ENCODE results near the gene KRT13. TPM values are rescaled to one million over a fixed set of nuclear protein-coding genes. Genes with fewer than 3 reads are reported as not detected.

The KRT13 gene
- total RNA-seq, 1 donor from 2014 or later, result not detected

DNA sequence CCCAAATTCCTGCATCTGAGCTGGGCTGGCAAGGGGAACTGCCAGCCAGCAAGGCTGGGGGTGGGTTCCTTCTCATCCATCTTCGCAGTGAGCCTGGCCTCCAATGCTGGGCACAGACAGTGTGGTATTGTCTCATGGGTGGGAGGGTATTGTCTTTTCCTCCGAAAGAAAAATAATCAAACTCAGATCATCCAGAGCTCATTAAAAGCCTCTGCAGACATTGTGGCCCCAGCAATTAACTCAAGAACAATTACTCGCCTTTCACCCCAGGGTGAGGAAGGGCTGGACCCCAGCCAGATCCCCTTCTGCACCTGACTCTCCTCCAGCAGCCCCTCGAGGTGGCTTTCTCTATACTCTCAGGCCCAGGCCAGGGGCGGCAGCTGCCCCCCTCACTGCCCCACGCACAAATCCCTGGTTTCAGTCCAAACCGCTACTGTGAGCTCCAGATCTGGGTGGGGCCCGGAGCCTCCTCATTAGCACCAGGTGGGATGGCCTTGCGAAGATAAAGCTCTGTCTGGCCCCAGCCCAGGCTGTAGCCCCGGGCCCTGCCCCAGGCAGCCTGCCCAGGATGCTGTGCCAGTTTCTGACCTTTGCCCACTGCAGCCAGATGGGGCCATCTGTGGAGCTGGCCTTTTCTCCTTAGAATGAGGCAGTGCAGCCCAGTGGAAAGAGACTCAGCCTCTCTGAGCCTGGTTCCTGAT is 15.6 kb upstream of the KRT13 start:
- Mint-ChIP-seq H3K27me3 (ENCODE audit: unreplicated experiment) (no peaks in the 10 kb centered on the region), H3K27ac (ENCODE audit: unreplicated experiment) (no peak overlapping the region), H3K9me3 (ENCODE audit: unreplicated experiment) (no peaks in the 10 kb centered on the region), H3K36me3 (ENCODE audit: low read depth, unreplicated experiment) (no peaks in the 10 kb centered on the region), H3K4me1 (ENCODE audit: unreplicated experiment) (no peaks in the 10 kb centered on the region), H3K4me3 (ENCODE audit: unreplicated experiment) (no peak overlapping the region)
- no peak for TF ChIP-seq CTCF (IDR thresholded peaks at IDR 0.05; ENCODE audit: unreplicated experiment)
- no peak for DNase-seq (ENCODE audit: low spot score)

- Mint-ChIP-seq H3K36me3 (ENCODE audit: low read depth, unreplicated experiment) (no peaks in the 10 kb centered on the region), H3K9me3 (ENCODE audit: unreplicated experiment) (no peaks in the 10 kb centered on the region), H3K27ac (ENCODE audit: unreplicated experiment) (no peak overlapping the region), H3K4me1 (ENCODE audit: unreplicated experiment) (no peaks in the 10 kb centered on the region), H3K4me3 (ENCODE audit: unreplicated experiment) (no peak overlapping the region), H3K27me3 (ENCODE audit: unreplicated experiment) (no peaks in the 10 kb centered on the region)
- no peak for DNase-seq (ENCODE audit: low spot score)
- TF ChIP-seq CTCF (IDR thresholded peaks at IDR 0.05; ENCODE audit: unreplicated experiment), result no peak
These were observed 14.3 kb upstream of the KRT13 start for GRCh38 chr17:41519501-41520224.

- Mint-ChIP-seq H3K36me3 (ENCODE audit: low read depth, unreplicated experiment) (no peaks in the 10 kb centered on the region), H3K27ac (ENCODE audit: unreplicated experiment) (no peak within 1 kb of the TSS), H3K4me1 (ENCODE audit: unreplicated experiment) (no peaks in the 10 kb centered on the region)
These were observed 13.5 kb upstream of the KRT13 start, which contains the start of gene KRT15 for GRCh38 chr17:41518789-41519449. TSS of gene KRT15 (minus strand) at chr17:41518890. CDS start at chr17:41518827, 63 bp downstream.

DNA sequence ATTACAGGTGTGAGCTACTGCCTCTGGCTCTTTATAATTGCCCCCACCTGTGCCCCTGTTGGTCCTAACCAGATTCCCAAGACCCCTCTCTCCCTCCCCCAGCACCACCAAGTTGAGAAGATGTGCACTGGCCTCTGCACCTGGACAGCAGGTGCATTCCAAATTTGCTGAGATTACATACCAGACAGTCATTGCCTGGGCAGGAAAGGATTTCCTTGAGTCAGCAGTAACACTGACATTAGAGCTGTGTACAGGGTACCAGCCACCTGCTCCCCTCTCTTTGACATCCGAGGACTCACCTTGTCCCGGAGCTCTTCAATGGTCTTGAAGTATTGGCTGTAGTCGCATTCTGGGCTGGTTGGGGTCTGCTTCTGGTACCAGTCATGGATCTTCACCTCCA is 12.6 kb upstream of the KRT13 start:
- H3K27ac Mint-ChIP-seq (ENCODE audit: unreplicated experiment), result no peak overlapping the region
- H3K27me3 Mint-ChIP-seq (ENCODE audit: unreplicated experiment), result no peaks in the 10 kb centered on the region
- no peaks in the 10 kb centered on the region for H3K36me3 Mint-ChIP-seq (ENCODE audit: low read depth, unreplicated experiment)
- no peaks in the 10 kb centered on the region for H3K4me1 Mint-ChIP-seq (ENCODE audit: unreplicated experiment)
- no peak for DNase-seq (ENCODE audit: low spot score)
- TF ChIP-seq CTCF (IDR thresholded peaks at IDR 0.05; ENCODE audit: unreplicated experiment), result no peak
- no peak overlapping the region for H3K4me3 Mint-ChIP-seq (ENCODE audit: unreplicated experiment)
- no peaks in the 10 kb centered on the region for H3K9me3 Mint-ChIP-seq (ENCODE audit: unreplicated experiment)

More at GRCh38 chr17:41518789-41519449, 13.5 kb upstream of the KRT13 start, which contains the start of gene KRT15:
- Mint-ChIP-seq H3K27me3 (ENCODE audit: unreplicated experiment) (no peaks in the 10 kb centered on the region), H3K4me3 (ENCODE audit: unreplicated experiment) (no peak within 1 kb of the TSS), H3K9me3 (ENCODE audit: unreplicated experiment) (no peaks in the 10 kb centered on the region)
- no peak for DNase-seq (ENCODE audit: low spot score)
- no peak for TF ChIP-seq CTCF (IDR thresholded peaks at IDR 0.05; ENCODE audit: unreplicated experiment)
